CD4-positive, alpha-beta T cell (primary cell): ENCODE results near the gene CD247. TPM values are rescaled to one million over a fixed set of nuclear protein-coding genes. Genes with fewer than 3 reads are reported as not detected.

Experiments used
- ATAC-seq: fragments of 200-7000 bp; cut with Tn5 transposase; one replicate; pipeline ENCODE4 v1.10.0; 2022; ENCODE audit warnings: mild to moderate bottlenecking; ENCODE audit not compliant: poor library complexity
- CTCF ChIA-PET: fragments of 350-600 bp; sonication (Branson Sonifier 250); formaldehyde crosslinking; loops from one replicate; lab custom pipeline; 2021; ENCODE audit warnings: antibody characterized with exemption, inconsistent platforms; lab: Charles Lee
- POLR2A ChIA-PET: fragments of 350-600 bp; sonication (Branson Sonifier 250); formaldehyde crosslinking; loops from one replicate; lab custom pipeline; 2021; ENCODE audit warnings: antibody characterized with exemption, inconsistent platforms; lab: Charles Lee
- DNase-seq, 14 experiments: peaks; one replicate each; pipeline ENCODE4 v3.0.0-alpha.2; 2013 to 2020; ENCODE audit warnings: mixed read lengths in 2 of 14
- H3K27ac ChIP-seq, 2 donors: one replicate each; pipeline versions ENCODE4 v1.5.1 to v1.7.0; 2013; ENCODE audit warnings: low read length in 2 of 2, low read depth in 1 of 2, mild to moderate bottlenecking in 1 of 2
- H3K27me3 ChIP-seq, 2 experiments: 1 replicate in 1 of 2; 2 replicates in 1 of 2; pipeline versions ENCODE4 v1.6.1 to v1.7.0; 2013; ENCODE audit warnings: low read length in 2 of 2, control low read depth in 1 of 2, mild to moderate bottlenecking in 1 of 2, moderate library complexity in 1 of 2; ENCODE audit not compliant: insufficient read depth in 2 of 2, control insufficient read depth in 1 of 2
- H3K36me3 ChIP-seq: one replicate; pipeline ENCODE4 v1.6.1; 2013; ENCODE audit warnings: low read length, control low read depth; ENCODE audit not compliant: insufficient read depth
- H3K4me1 ChIP-seq: one replicate; pipeline ENCODE4 v1.6.1; 2013; ENCODE audit warnings: low read length, control low read depth; ENCODE audit not compliant: insufficient read depth
- H3K4me3 ChIP-seq: one replicate; pipeline ENCODE4 v1.5.1; 2013; ENCODE audit warnings: mild to moderate bottlenecking, low read length, moderate library complexity
- H3K9me3 ChIP-seq, 2 experiments: 1 replicate in 1 of 2; 2 replicates in 1 of 2; pipeline versions ENCODE4 v1.6.1 to v1.7.0; 2013; ENCODE audit warnings: low read length in 2 of 2, mild to moderate bottlenecking in 2 of 2, control low read depth in 1 of 2, moderate library complexity in 1 of 2; ENCODE audit not compliant: control insufficient read depth in 1 of 2, insufficient read depth in 1 of 2
- H3K27ac Mint-ChIP-seq: one replicate; pipeline ENCODE4 v1.8.0; 2020; ENCODE audit warnings: mixed read lengths
- H3K27me3 Mint-ChIP-seq: one replicate; pipeline ENCODE4 v1.8.0; 2021; ENCODE audit warnings: mixed read lengths
- H3K36me3 Mint-ChIP-seq: one replicate; pipeline ENCODE4 v1.8.0; 2021; ENCODE audit warnings: low read depth, mixed read lengths
- H3K4me1 Mint-ChIP-seq: one replicate; pipeline ENCODE4 v1.8.0; 2021; ENCODE audit warnings: low read depth, mixed read lengths
- H3K4me3 Mint-ChIP-seq: one replicate; pipeline ENCODE4 v1.8.0; 2020; ENCODE audit warnings: mild to moderate bottlenecking, mixed read lengths
- H3K9me3 Mint-ChIP-seq: one replicate; pipeline ENCODE4 v1.8.0; 2020; ENCODE audit warnings: mixed read lengths
- intact Hi-C, 2 experiments: fragments of 100-400 bp; cut with DNase I in 1 of 2; cut with micrococcal nuclease in 1 of 2; formaldehyde crosslinking; loops; one replicate each; pipeline versions ENCODE4 v1.15.1 to v1.9.0; 2023 to 2025; cut with DNase I, micrococcal nuclease
- total RNA-seq, 174 experiments: library from RNA in 2 of 174; stranded (reverse) in 2 of 174; gene quantifications; one replicate each; pipeline ENCODE4 v1.2.3 and lab custom pipeline; 2021 to 2026
- TF ChIP-seq, protein P1 (sequence below): fragments of 200-600 bp; IDR thresholded peaks from one replicate; pipeline ENCODE4 v1.8.0; 2022; ENCODE audit warnings: antibody characterized with exemption, mild to moderate bottlenecking

Gene CD247
- total RNA-seq, 2 experiments from 2014 or later, result 355 to 378 TPM

DNA sequence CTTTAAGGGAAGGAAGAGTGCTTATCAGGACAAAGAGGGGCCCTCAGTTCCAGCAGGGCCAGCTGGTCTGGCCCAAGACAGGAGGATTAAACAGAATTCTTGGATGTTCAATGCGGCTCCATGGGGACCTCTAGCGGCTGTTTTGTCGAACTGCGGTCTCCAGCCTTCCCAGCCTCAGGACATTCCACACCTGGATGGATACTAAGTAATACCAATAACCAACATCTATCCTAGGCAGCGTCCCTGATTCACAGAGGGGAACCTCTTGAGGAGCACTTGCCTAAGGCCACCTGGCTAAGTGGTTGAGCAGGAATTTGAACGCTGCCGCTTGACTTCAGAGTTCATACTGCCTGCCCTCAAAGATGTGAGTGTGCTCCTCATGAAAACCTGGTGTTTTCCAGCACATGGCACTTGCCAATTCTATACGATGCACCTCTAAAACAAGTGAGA is 15.5 kb upstream of the CD247 start:
- H3K36me3 Mint-ChIP-seq, result no peaks in the 10 kb centered on the region
- Histone ChIP-seq H3K4me3 (no peak overlapping the region), H3K4me1 (peaks cover 7% of the 10 kb centered on the region), H3K27me3 (no peaks in the 10 kb centered on the region), H3K9me3 (no peaks in the 10 kb centered on the region), H3K27ac (no peak overlapping the region), H3K36me3 (no peaks in the 10 kb centered on the region)
- TF ChIP-seq, protein P1, sequence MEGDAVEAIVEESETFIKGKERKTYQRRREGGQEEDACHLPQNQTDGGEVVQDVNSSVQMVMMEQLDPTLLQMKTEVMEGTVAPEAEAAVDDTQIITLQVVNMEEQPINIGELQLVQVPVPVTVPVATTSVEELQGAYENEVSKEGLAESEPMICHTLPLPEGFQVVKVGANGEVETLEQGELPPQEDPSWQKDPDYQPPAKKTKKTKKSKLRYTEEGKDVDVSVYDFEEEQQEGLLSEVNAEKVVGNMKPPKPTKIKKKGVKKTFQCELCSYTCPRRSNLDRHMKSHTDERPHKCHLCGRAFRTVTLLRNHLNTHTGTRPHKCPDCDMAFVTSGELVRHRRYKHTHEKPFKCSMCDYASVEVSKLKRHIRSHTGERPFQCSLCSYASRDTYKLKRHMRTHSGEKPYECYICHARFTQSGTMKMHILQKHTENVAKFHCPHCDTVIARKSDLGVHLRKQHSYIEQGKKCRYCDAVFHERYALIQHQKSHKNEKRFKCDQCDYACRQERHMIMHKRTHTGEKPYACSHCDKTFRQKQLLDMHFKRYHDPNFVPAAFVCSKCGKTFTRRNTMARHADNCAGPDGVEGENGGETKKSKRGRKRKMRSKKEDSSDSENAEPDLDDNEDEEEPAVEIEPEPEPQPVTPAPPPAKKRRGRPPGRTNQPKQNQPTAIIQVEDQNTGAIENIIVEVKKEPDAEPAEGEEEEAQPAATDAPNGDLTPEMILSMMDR, result peak; percentile 97
- no peak overlapping the region for H3K4me3 Mint-ChIP-seq
- no peak overlapping the region for H3K27ac Mint-ChIP-seq
- H3K27me3 Mint-ChIP-seq, result no peaks in the 10 kb centered on the region
- H3K4me1 Mint-ChIP-seq, result no peaks in the 10 kb centered on the region
- POLR2A ChIA-PET, result interaction anchor here (1.1 to 2.2 kb wide), 5 partner anchors 16 to 266 kb away, joined by 3 to 14 read pairs (median 3); partner anchors contain the start of genes CD247 and CREG1
- intact Hi-C loops, result loop anchor here (1.0 to 5.0 kb wide), 4 partner anchors 92 to 265 kb away; no protein-coding TSS in a partner anchor
- no peaks in the 10 kb centered on the region for H3K9me3 Mint-ChIP-seq
- DNase-seq (peak in 13 of 14 experiments; percentile 44 to 82 (median 57)), ATAC-seq (peak; percentile 90)
- CTCF ChIA-PET, result interaction anchor here (0.5 to 2.9 kb wide), 27 partner anchors 15 to 266 kb away, joined by 3 to 21 read pairs (median 3); partner anchors contain the start of gene CD247

DNA sequence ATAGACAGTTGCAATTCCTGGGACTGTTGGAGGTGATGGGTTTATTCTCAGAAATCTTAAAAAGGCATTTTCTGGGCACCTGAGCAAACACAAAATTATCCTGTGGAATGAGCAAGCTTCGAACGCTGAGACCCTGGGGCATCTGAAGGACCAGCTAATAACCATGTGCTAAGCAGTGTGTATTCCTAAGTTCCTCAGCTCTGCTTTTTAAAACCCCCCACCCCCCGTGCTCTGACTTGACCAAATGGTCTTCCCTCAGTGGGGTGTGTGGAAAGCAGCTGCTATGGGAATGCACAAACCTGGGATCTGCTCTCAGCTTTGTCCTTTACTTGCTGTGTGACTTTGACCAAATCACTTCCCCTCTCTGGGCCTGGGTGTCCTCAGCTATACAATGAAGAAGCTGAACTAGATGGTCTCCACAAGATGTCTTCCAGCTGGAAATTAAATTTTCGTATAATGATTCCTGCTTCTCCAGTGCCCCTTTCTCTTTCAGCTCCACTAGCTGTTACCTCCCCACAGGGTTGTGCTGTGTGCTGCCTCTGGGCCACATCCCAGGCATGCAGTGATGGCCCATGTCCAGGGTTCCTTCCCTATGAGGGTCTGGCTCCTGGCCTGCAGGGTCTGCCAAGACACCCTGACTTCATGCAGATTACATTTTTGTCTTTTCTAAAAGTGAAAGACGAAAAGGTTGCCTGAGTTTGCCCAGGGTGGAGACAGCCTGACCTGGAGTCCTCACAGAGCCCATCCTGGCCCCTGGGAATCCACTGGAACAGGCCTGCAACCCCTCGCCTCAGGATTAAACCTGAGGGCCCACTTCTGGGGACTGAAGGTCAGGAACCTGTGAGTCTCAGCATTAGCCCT is 14.9 kb upstream of the CD247 start:
- H3K27me3 ChIP-seq, result no peaks in the 10 kb centered on the region
- H3K4me1 ChIP-seq, result peaks cover 7% of the 10 kb centered on the region
- Mint-ChIP-seq H3K27me3 (no peaks in the 10 kb centered on the region), H3K27ac (no peak overlapping the region), H3K36me3 (no peaks in the 10 kb centered on the region), H3K4me3 (no peak overlapping the region), H3K9me3 (no peaks in the 10 kb centered on the region), H3K4me1 (no peaks in the 10 kb centered on the region)
- POLR2A ChIA-PET, result interaction anchor here (0.9 to 2.2 kb wide), 3 partner anchors 15 to 265 kb away, joined by 3 to 14 read pairs (median 4); partner anchors contain the start of gene CD247
- CTCF ChIA-PET, result interaction anchor here (0.5 to 2.9 kb wide), 22 partner anchors 15 to 266 kb away, joined by 3 to 21 read pairs (median 4); partner anchors contain the start of gene CD247
- H3K9me3 ChIP-seq, result no peaks in the 10 kb centered on the region
- no peak overlapping the region for H3K4me3 ChIP-seq
- H3K36me3 ChIP-seq, result no peaks in the 10 kb centered on the region
- DNase-seq, result no peak
- intact Hi-C loops, result loop anchor here (1.0 to 5.0 kb wide), 4 partner anchors 91 to 264 kb away; no protein-coding TSS in a partner anchor
- TF ChIP-seq, protein P1, result no peak
- peak; percentile 24 for ATAC-seq
- no peak overlapping the region for H3K27ac ChIP-seq

DNA sequence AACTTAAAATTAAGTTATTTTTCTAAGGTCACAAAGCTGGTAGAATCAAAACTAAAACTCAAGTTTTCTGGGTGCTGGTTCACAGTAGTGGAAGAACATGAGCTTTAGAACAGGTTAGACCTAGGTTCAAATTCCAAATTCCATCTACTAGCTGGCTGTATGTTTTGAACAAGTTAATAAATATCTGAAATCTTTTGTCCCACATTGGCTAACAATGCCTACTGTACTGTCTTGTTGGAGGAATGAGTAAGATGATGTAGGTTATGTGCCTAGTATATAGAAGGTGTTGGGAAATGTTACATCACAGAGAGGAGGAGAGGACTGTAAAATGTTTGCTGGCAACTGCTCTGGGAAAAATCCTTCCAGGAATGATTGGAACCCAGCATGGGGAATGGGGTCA is 14.0 kb upstream of the CD247 start:
- H3K4me1 ChIP-seq, result peaks cover 7% of the 10 kb centered on the region
- ChIA-PET POLR2A (interaction anchor here (1.3 kb wide), 1 partner anchor 264 kb away, joined by 3 read pairs; no protein-coding TSS in a partner anchor), CTCF (interaction anchor here (1.6 to 2.9 kb wide), 3 partner anchors 14 to 130 kb away, joined by 5 to 17 read pairs (median 14); partner anchors contain the start of gene CD247)
- Mint-ChIP-seq H3K4me1 (no peaks in the 10 kb centered on the region), H3K4me3 (no peak overlapping the region), H3K27me3 (no peaks in the 10 kb centered on the region), H3K27ac (no peak overlapping the region), H3K36me3 (no peaks in the 10 kb centered on the region), H3K9me3 (no peaks in the 10 kb centered on the region)
- TF ChIP-seq, protein P1, result no peak
- intact Hi-C loops, result loop anchor here (2.0 to 5.0 kb wide), 3 partner anchors 90 to 264 kb away; no protein-coding TSS in a partner anchor
- H3K27ac ChIP-seq, result no peak overlapping the region
- no peaks in the 10 kb centered on the region for H3K27me3 ChIP-seq
- H3K36me3 ChIP-seq, result no peaks in the 10 kb centered on the region
- ATAC-seq, result no peak
- no peak overlapping the region for H3K4me3 ChIP-seq
- no peaks in the 10 kb centered on the region for H3K9me3 ChIP-seq
- DNase-seq, result no peak
